Breast epithelium (tissue), 4 donors: ENCODE data around the gene TRIM49. TPM values are rescaled to one million over a fixed set of nuclear protein-coding genes. Genes with fewer than 3 reads are reported as not detected.
"Not testable (repeated sequence)": the region's sequence is repeated elsewhere in the genome, so short reads cannot be mapped to it uniquely, and the experiment has no call there.

Source experiments
- DNase-seq, 2 donors: peaks; one replicate each; pipeline ENCODE4 v3.0.0-alpha.2; 2019; ENCODE audit warnings: low spot score in 2 of 2
- H3K27ac ChIP-seq, 2 donors: fragments of 200-600 bp; sonication (generic) in 1 of 2; one replicate each; pipeline ENCODE4 v1.5.1; 2016 to 2019; ENCODE audit warnings: mild to moderate bottlenecking in 1 of 2
- H3K27me3 ChIP-seq, 2 donors: fragments of 200-600 bp; sonication (generic) in 1 of 2; one replicate each; pipeline versions ENCODE4 v1.5.1 to v1.6.0; 2017 to 2019; ENCODE audit warnings: control low read depth in 1 of 2, mild to moderate bottlenecking in 1 of 2
- H3K36me3 ChIP-seq: fragments of 200-600 bp; one replicate; pipeline ENCODE4 v1.5.1; 2019
- H3K4me1 ChIP-seq, 2 donors: fragments of 200-600 bp; sonication (generic); one replicate each; pipeline ENCODE4 v1.5.1; 2016 to 2019; ENCODE audit warnings: control low read depth in 1 of 2
- H3K4me3 ChIP-seq, 3 donors: fragments of 200-600 bp; sonication (generic); 1 replicate in 2 of 3; 2 replicates in 1 of 3; pipeline ENCODE4 v1.5.1; 2016 to 2019; ENCODE audit warnings: mild to moderate bottlenecking in 3 of 3, moderate library complexity in 2 of 3
- H3K9me3 ChIP-seq, 2 donors: fragments of 200-600 bp; sonication (generic) in 1 of 2; one replicate each; pipeline ENCODE4 v1.5.1; 2016 to 2019; ENCODE audit warnings: control low read depth in 1 of 2
- intact Hi-C: fragments of 100-400 bp; cut with DNase I; formaldehyde crosslinking; loops from one replicate; pipeline ENCODE4 v1.15.1; 2023; ENCODE audit warnings: low total_unique reads
- total RNA-seq, 3 donors: library from RNA; depleted of rRNA; stranded (reverse); fragments of >200 nt; gene quantifications; one replicate each; pipeline ENCODE4 v1.1.0, GENCODE V29; 2016

TRIM49 gene, protein sequence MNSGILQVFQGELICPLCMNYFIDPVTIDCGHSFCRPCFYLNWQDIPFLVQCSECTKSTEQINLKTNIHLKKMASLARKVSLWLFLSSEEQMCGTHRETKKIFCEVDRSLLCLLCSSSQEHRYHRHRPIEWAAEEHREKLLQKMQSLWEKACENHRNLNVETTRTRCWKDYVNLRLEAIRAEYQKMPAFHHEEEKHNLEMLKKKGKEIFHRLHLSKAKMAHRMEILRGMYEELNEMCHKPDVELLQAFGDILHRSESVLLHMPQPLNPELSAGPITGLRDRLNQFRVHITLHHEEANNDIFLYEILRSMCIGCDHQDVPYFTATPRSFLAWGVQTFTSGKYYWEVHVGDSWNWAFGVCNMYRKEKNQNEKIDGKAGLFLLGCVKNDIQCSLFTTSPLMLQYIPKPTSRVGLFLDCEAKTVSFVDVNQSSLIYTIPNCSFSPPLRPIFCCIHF
- not detected for total RNA-seq

DNA sequence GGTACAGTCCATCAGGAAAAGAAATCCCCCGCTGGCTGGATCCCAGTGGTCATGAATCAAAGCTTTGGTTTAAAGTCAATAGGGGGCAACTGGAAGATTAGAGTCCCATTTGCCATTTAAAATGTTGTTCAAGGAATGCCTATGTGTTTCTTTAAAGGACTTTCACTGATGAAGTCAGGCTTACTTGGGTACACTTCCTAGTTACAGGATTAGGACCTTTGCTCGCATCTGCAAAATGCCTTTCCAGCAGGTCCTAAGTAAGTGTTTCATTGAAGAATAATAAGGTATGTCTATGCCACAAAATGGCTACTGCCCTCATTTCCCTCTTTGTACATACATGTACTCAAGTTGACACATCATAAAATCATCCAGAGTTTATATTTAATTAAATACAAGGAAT lies at the start of gene TRIM49:
TRIM49 (minus strand) TSS at position 101 of the 400 bp plus-strand sequence. CDS start 4,106 bp downstream, outside the sequence.
- H3K27me3 ChIP-seq, H3K9me3 ChIP-seq, DNase-seq, H3K27ac ChIP-seq, intact Hi-C loops, H3K4me1 ChIP-seq, H3K4me3 ChIP-seq, H3K36me3 ChIP-seq: not testable (repeated sequence)

DNA sequence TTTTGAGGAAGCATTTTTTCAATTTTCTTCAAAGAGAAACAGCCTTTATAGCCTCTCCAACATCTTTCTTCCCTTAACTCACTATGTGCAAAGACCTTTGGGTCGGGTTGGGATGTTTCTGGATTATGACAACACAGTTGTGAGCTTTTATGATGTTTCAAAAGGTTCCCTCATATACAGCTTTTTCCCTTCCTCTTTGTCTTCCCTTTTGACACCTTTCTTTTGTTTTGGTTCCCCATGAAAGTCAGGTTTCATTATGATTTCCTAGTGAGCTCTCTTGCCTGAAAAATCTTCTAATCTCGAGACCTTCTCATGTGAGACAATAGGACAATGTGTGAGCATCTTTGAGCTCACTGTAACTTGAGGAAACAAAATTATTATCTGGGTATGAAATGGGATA lies 18.3 kb upstream of the TRIM49 start:
- H3K27ac ChIP-seq, H3K36me3 ChIP-seq, H3K9me3 ChIP-seq, H3K4me3 ChIP-seq, H3K27me3 ChIP-seq, intact Hi-C loops, DNase-seq, H3K4me1 ChIP-seq: not testable (repeated sequence)

DNA sequence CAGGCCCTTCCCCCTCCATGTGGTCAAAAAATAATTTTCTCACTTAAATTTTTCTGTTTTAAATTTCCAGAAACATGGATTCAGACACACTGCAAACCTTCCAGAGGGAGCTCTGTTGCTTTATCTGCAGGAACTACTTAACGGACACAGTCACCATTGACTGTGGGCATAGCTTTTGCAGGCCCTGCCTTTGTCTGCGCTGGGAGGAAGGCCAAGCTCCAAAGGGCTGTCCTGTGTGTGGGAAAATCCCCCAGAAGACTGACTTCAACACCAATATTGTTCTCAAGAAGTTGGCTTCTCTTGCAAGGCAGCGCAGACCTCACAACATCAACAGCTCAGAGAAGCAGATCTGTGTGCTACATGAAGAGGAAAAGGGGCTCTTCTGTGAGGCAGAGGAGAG lies 11.6 kb upstream of the TRIM49 start:
- H3K4me1 ChIP-seq, H3K36me3 ChIP-seq, H3K27me3 ChIP-seq, DNase-seq, H3K27ac ChIP-seq, H3K4me3 ChIP-seq, intact Hi-C loops, H3K9me3 ChIP-seq: not testable (repeated sequence)

DNA sequence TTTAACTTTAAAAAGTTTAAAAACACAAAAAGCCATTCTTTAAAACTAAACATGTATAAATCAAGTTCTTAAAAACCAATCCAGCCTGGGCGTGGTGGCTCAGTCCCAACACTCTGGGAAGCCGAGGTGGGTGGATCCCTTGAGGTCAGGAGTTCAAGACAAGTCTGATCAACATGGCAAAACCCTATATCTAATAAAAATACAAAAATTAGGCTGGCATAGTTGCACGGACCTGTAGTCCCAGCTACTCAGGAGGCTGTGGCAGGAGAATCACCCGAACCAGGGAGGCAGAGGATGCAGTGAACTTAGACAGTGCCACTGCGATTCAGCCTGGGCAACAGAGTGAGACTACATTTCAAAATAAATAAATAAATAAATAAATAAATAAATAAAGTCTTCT lies 5.2 kb upstream of the TRIM49 start:
- H3K4me1 ChIP-seq, H3K27me3 ChIP-seq, DNase-seq, H3K27ac ChIP-seq, H3K4me3 ChIP-seq, H3K9me3 ChIP-seq, intact Hi-C loops, H3K36me3 ChIP-seq: not testable (repeated sequence)

DNA sequence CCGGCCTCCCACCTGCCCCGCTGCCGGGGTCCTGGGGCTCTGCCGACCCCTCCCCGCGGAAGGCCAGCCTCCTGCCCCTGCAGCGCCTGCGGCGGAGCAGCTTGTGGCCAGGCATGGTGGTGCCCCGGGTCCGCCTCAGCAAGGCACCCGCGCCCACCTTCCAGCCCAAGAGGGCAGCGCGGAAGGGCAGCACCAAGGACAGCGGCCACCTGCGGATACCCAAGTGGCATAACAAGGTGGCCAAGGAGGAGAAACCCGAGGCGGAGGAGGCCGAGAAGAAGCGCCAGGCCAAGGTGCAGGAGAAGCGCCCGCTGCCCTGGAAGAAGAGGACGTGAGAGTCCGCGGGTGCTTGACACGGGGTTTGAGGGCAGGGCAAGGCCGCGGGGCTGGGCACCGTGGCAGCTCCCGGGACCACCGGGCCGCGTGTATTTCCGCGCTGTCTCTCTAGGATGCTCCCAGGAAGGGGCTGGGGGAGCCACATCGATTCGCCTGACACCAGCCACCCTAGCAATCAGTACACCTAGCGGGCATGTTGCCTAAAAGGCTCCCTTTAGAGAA lies 20.8 kb downstream of the TRIM49 start:
- DNase-seq, H3K4me3 ChIP-seq, H3K4me1 ChIP-seq, H3K9me3 ChIP-seq, intact Hi-C loops, H3K36me3 ChIP-seq, H3K27me3 ChIP-seq, H3K27ac ChIP-seq: not testable (repeated sequence)

DNA sequence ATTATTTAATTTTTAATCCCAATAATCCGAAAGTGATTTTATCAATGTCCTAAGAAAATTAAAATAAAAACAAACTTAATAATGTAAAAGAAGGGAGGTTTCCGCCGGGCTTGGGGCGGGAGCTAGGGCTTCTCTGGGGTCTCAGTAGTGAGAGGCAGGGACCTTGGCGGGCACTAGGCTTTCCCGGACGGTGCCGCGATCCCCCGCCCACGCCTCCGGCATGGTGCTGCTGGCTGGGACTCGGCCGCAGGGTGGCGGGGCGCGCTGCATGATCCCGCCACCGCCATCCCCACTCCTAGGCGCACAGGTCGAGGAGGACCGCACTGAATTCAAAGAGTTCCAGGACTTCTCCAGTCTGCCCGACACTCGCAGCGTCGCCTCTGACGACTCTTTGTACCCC lies 22.6 kb downstream of the TRIM49 start:
- H3K4me1 ChIP-seq, DNase-seq, H3K27me3 ChIP-seq, H3K9me3 ChIP-seq, H3K36me3 ChIP-seq, H3K27ac ChIP-seq, intact Hi-C loops, H3K4me3 ChIP-seq: not testable (repeated sequence)

DNA sequence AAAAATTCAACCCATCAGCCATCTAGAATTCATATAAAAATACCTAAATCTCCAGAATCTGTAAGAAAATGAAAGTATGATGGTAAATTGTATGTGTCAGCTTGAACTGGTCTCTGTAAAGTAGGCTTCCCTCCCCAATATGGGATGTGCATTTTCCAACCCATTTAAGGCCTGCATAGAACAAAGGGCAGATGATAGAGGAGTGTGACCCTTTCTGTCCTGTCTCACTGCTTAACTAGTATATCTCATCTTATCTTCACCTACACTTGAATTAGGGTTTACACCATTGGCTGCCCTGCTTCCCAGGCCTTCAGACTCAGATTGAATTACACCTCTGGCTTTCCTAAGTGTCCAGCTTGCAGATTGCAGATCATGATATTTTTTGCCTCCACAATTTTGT lies 57.6 kb downstream of the TRIM49 start:
- H3K4me3 ChIP-seq, intact Hi-C loops, H3K9me3 ChIP-seq, H3K4me1 ChIP-seq, H3K27me3 ChIP-seq, H3K27ac ChIP-seq, H3K36me3 ChIP-seq, DNase-seq: not testable (repeated sequence)

Other genes with a start within 250 kb of the TRIM49 start
- not detected for gene TRIM77, start 98.3 kb downstream of the TRIM49 start, total RNA-seq
- not detected for gene TRIM64B, start 69.9 kb upstream of the TRIM49 start, total RNA-seq
- not detected for gene TRIM49D1, start 113.7 kb upstream of the TRIM49 start, total RNA-seq
- gene TRIM49D2, start 115.5 kb upstream of the TRIM49 start, total RNA-seq, result not detected
- not detected for gene TRIM64, start 157.5 kb upstream of the TRIM49 start, total RNA-seq
- gene TRIM49C, start 222.5 kb upstream of the TRIM49 start, total RNA-seq, result not detected